Ishikawa (cell line): Measurements from ENCODE around the gene C1QTNF6.

Source experiments
- CEBPB ChIP-seq: IDR thresholded peaks from 2 replicates; pipeline ENCODE4 v1.6.1; 2012
- CREB1 ChIP-seq: IDR thresholded peaks from 2 replicates; pipeline ENCODE4 v1.6.1; 2012; ENCODE audit warnings: low read depth
- EGR1 ChIP-seq: IDR thresholded peaks from 2 replicates; pipeline ENCODE4 v1.6.1; 2012
- EP300 ChIP-seq: IDR thresholded peaks from 2 replicates; pipeline ENCODE4 v1.6.1; 2012; ENCODE audit warnings: borderline replicate concordance
- FOXM1 ChIP-seq: IDR thresholded peaks from 2 replicates; pipeline ENCODE4 v1.6.1; 2012; ENCODE audit warnings: low read depth, borderline replicate concordance
- MAX ChIP-seq: IDR thresholded peaks from 2 replicates; pipeline ENCODE4 v1.6.1; 2012
- NFIC ChIP-seq: IDR thresholded peaks from 2 replicates; pipeline ENCODE4 v1.6.1; 2012
- RAD21 ChIP-seq: IDR thresholded peaks from 2 replicates; pipeline ENCODE4 v1.6.1; 2012; ENCODE audit warnings: low read depth
- REST ChIP-seq: IDR thresholded peaks from 2 replicates; pipeline ENCODE4 v1.6.1; 2012; ENCODE audit warnings: low read depth, mild to moderate bottlenecking
- TAF1 ChIP-seq: IDR thresholded peaks from 2 replicates; pipeline ENCODE4 v1.6.1; 2012; ENCODE audit warnings: low read depth, mild to moderate bottlenecking
- TCF12 ChIP-seq: IDR thresholded peaks from 2 replicates; pipeline ENCODE4 v1.6.1; 2012; ENCODE audit warnings: low read depth
- TEAD4 ChIP-seq: IDR thresholded peaks from 2 replicates; pipeline ENCODE4 v1.6.1; 2012
- USF1 ChIP-seq: IDR thresholded peaks from 2 replicates; pipeline ENCODE4 v1.6.1; 2012
- YY1 ChIP-seq: IDR thresholded peaks from 2 replicates; pipeline ENCODE4 v1.6.1; 2012; ENCODE audit warnings: low read depth
- ZBTB7A ChIP-seq: IDR thresholded peaks from 2 replicates; pipeline ENCODE4 v1.6.1; 2012; ENCODE audit warnings: low read depth

Gene C1QTNF6

GRCh38 chr22:37205046-37205445 lies 17.0 kb upstream of the C1QTNF6 start:
- TF ChIP-seq MAX (no peak), FOXM1 (no peak), CEBPB (no peak), EGR1 (no peak), REST (no peak), TCF12 (no peak), NFIC (no peak), RAD21 (no peak), EP300 (no peak), TAF1 (no peak), CREB1 (no peak), ZBTB7A (no peak), USF1 (no peak), TEAD4 (no peak), YY1 (no peak)

- TF ChIP-seq MAX: no peak
- TF ChIP-seq TCF12: no peak
- no peak for TF ChIP-seq FOXM1
- no peak for TF ChIP-seq YY1
- no peak for TF ChIP-seq NFIC
- no peak for TF ChIP-seq ZBTB7A
- no peak for TF ChIP-seq EP300
- no peak for TF ChIP-seq CEBPB
- TF ChIP-seq TEAD4: no peak
- no peak for TF ChIP-seq CREB1
- no peak for TF ChIP-seq REST
- no peak for TF ChIP-seq EGR1
- no peak for TF ChIP-seq TAF1
- no peak for TF ChIP-seq RAD21
Observed at GRCh38 chr22:37204045-37204655, 16.1 kb upstream of the C1QTNF6 start.

- TF ChIP-seq USF1 (peak; percentile 87), NFIC (no peak), CREB1 (no peak), CEBPB (no peak)
Observed at GRCh38 chr22:37203354-37204044, 15.5 kb upstream of the C1QTNF6 start.

GRCh38 chr22:37202716-37203115 lies 14.7 kb upstream of the C1QTNF6 start:
- no peak for TF ChIP-seq CEBPB
- TF ChIP-seq TCF12: no peak
- TF ChIP-seq NFIC: no peak
- no peak for TF ChIP-seq MAX
- TF ChIP-seq EGR1: no peak
- no peak for TF ChIP-seq USF1
- TF ChIP-seq RAD21: no peak
- TF ChIP-seq TAF1: no peak
- TF ChIP-seq FOXM1: no peak
- TF ChIP-seq YY1: no peak
- no peak for TF ChIP-seq EP300
- no peak for TF ChIP-seq ZBTB7A
- TF ChIP-seq CREB1: no peak

- no peak for TF ChIP-seq USF1
Observed at GRCh38 chr22:37202001-37202555, 14.0 kb upstream of the C1QTNF6 start.
